Esophagus mucosa (tissue), 1 donor: Measurements from ENCODE around the gene RNF121. TPM values are rescaled to one million over a fixed set of nuclear protein-coding genes. Genes with fewer than 3 reads are reported as not detected.
A peak's percentile ranks its signal among the peaks of the same experiment; 100 is the strongest.

Source experiments
- ATAC-seq: fragments of 200-7000 bp; cut with Tn5 transposase; one replicate; pipeline ENCODE4 v1.9.1; 2020
- total RNA-seq: library from RNA; stranded (reverse); gene quantifications from one replicate; pipeline ENCODE4 v1.2.4, GENCODE V29; 2023
- donor health status: DM: yes; HTN: yes; CAD: no.

RNF121 gene
- total RNA-seq, 1 donor from 2014 or later: 17.7 TPM

DNA sequence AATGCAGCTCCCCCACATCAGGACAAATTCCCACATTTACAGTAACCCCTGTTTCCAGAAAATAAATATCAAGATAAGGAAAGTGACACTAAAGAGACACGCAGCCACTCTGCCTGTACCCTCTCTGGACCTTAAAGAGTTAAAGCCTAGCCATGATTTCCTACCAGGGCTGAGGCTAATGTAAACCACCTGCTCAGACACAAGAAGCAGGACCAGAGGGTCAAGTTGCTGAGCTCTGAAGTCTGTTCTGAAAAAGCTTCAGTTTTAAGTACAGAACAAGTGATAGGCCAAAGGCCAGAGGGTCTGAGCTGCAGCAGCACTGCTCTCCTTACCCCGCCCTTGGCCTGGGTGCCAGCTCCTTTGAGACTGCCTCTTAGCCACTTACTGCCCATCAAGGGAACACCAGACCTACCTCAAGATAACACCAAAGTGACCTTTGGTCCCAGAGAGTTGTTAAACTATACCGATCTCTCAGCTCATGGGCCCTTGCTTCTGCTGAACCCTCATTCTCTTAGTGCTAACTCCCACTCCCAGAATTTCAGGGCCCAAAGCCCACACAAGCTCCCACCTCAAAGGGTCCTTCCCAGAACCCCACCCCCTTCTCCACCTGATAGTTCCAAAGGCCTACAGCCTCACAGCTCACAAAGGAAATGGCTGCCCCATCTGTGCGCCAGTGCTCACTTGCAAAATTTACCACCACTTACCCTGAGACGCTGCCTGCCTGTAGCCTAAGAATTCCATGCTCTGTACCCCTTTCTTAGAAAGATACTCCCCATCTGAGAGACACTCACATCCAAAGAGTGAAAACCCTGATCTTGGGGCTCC is 110.4 kb downstream of the RNF121 start:
- no peak for ATAC-seq

DNA sequence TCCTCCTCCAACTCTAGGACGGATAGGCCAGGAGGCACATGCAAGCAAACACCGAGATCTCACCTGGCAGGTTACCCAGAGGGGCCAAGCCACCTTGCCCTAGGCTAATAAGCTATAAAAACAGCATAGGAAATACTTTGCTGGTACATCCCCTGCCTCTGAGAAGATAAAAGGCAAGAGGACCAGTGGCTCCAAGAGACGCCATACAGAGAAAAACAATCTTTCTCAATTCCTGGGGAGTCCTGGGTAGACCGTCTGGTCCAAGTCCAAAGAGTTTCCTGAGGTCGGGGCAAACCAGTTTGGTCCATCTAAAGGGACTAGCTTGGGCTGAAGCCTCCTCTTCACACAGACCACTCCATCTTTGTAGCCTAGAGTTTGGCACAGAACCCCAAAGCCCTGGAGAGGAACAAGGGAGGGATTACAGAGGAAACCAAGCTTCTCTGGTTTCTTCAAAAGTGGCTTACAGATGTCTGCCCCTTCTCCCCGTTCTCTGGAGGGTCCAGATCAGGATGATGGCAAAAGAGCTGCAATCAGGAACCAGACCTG is 111.1 kb downstream of the RNF121 start:
- ATAC-seq: no peak

DNA sequence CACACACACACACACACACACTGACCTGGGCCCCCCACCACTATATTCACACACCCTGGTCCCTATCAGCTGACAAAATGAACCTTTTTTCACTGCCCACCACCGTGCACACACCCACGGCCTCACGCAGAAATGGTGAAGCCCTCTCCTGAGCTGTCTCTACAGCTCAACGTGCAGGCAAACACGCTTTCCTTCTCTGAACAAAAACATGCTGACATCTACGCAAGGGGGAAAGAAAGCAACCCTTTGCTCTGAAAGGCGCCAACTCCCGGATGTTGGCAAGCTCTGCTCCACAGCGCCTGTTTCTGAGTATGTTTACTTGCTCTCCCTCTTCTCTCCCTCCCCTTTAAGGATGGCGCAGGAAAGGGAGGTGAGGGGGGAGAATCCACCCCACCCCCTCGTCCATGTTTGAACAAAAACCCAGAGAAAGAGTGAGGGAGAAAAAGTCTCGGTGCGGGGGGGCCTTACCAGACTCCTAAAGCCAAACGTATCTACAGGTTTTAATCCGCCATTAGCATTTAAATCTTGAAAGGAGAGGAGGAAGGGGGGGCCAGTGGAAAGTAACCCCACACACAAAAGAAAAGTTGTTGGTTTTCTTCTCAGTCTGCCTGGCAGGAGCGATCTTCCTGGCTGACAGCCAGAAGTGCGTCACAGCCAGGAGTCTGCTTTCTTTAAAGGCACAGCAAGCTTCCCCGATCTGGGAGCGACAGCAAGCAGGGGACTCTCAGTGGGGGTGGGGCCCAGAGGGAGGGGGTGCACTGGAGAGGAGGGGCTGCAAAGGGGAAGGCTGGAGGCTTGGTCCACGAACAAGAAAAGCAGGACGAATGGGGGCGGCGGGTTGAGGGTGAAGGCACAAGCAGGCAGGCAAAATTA is 111.9 kb downstream of the RNF121 start:
- ATAC-seq: peak; percentile 77

DNA sequence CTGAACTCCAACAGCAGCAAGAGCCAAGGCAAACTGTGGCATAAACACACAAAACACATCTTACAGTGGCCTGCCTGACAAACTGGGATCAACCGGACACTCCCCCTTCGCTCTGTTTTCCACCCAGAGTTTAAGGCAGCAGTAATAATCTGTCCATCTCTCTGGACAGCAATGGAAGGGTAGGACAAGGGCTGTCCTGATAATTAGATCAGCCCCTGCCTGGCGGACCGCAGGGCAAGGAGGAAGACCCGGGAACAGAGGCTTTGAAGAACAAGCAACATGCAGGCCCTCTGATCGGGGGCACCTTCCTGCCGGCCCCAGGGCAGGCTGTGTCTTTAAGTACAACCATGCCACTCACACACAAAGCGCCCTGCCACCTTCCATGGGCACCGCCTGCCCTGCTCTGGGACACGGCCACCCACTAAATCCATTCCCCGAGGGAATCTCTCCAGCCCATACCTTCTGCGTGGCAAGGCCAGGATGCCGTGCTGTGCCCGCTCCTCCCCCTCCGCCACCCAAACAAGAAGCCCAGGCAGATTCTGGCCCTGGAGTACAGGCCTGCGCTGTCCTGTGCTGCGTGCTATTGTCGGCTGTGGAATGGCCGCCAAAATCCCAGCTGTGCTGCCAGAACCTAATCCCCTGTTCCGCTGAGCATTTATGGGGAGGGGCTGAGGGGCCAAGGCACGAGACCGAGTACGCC is 112.7 kb downstream of the RNF121 start:
- ATAC-seq: peak; percentile 54

DNA sequence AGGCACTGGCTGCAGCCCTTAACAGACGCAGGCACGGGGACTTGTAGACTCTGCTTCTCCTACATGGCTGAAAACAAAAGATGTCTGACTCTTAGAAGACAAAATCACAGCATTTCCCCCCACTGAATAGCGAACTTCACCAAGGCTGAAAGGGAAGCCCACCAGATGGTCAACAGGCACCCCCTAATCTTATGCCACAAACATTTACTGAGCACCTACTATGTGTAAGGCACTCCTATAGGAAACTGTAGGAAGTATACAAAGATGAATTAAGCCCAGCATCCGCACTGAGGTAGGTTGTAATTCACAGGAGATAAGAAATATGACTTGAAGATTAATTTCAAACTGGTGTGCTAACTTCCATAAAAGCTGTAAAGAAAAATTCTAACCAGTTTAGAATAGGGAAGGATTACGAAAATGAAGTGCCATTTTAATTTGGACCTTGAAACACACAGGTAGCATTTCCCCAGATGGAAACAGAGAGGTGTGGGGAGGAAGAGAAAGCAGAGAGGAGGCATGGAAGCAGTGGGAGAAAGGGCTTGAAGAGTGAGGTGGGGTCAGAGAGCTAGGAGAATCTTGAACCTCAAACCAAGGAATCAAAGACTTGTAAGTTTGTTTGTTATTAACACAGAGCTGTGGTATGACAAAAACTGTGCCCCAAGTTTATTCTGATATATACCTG is 113.4 kb downstream of the RNF121 start:
- no peak for ATAC-seq

DNA sequence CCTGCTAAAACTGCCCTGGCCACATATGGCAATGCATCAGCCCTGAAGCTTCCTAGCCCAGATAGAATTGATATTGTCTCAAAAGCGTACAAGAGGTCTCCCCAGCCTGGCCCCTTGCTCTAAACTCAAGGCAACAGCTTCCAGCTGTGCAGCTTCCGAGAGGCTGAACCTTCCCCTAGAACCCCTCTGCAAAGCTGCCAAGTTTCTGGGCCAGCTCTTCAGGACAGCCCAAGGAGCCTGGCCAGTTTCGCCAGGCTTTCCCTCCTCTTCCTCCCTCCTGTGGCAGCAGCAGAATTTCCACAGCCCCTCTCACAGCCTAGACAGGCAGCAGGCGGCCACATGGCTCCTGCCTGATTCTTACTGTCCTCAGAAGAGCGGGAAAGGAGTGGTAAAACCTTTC is 117.0 kb downstream of the RNF121 start:
- ATAC-seq: no peak

Other genes with a start within 250 kb of the RNF121 start
- not detected for gene DEFB108B, start 95.8 kb upstream of the RNF121 start, total RNA-seq
- gene DEFB131B, start 50.6 kb upstream of the RNF121 start, total RNA-seq: not detected
- gene XNDC1N, start 452 bp upstream of the RNF121 start, total RNA-seq: 3.5 TPM
- 2.5 TPM for gene IL18BP, start 69.9 kb downstream of the RNF121 start, total RNA-seq
- gene NUMA1, start 151.5 kb downstream of the RNF121 start, total RNA-seq: 117 TPM
- 5.5 TPM for gene LRRC51, start 151.8 kb downstream of the RNF121 start, total RNA-seq
- 81.0 TPM for gene LAMTOR1, start 174.3 kb downstream of the RNF121 start, total RNA-seq
- not detected for gene TOMT, start 176.9 kb downstream of the RNF121 start, total RNA-seq
- 46.0 TPM for gene ANAPC15, start 183.6 kb downstream of the RNF121 start, total RNA-seq
- not detected for gene FOLR3, start 206.7 kb downstream of the RNF121 start, total RNA-seq